Measurements from ENCODE around the gene COL13A1.

DNA sequence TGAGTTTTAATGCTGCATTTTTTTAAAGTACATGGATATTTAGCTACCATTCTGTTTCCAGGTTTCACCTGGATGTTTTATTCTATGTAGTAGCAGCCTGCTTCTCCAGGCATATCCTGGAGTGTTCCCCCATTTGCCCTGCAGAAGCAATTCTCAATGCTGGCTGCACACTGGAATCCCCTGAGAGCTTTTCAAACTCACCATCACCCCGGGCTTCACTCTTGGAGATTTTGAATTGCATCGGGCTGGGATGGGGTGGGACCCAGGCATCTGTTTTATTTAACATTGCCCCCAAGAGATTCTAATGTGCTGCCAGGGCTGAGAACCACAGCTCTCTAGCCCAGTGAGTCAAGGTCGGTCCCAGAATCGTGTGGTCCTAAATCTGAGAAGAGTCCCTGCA lies 137.8 kb downstream of the COL13A1 start:
- TF ChIP-seq CTCF (IDR thresholded peaks at IDR 0.05) (no peak), POLR2AphosphoS5 (IDR thresholded peaks at IDR 0.05) (no peak), POLR2A (IDR thresholded peaks at IDR 0.05; ENCODE audit: low read depth) (no peak), EP300 (IDR thresholded peaks at IDR 0.05) (no peak)
